HepG2 (cell line): ENCODE results near the gene ZSCAN21. TPM values are rescaled to one million over a fixed set of nuclear protein-coding genes. Genes with fewer than 3 reads are reported as not detected.

Experiments
- AKNA ChIP-seq: sonication (generic); formaldehyde crosslinking; IDR thresholded peaks from 2 replicates; pipeline ENCODE4 v1.4.0; 2020; ENCODE audit warnings: missing genetic modification reagents, borderline replicate concordance
- ARID5B ChIP-seq: IDR thresholded peaks from 2 replicates; pipeline ENCODE4 v1.4.0; 2020; ENCODE audit warnings: mild to moderate bottlenecking, missing genetic modification reagents
- ATF5 ChIP-seq: sonication (generic); formaldehyde crosslinking; IDR thresholded peaks from 2 replicates; pipeline ENCODE4 v1.4.0; 2020; ENCODE audit warnings: mild to moderate bottlenecking, low read depth, missing genetic modification reagents
- HNF4A ChIP-seq: sonication (generic); formaldehyde crosslinking; IDR thresholded peaks from 2 replicates; pipeline ENCODE4 v1.4.0; 2020; ENCODE audit warnings: missing genetic modification reagents
- POLR2G ChIP-seq: fragments of 200-400 bp; formaldehyde crosslinking; IDR thresholded peaks from 2 replicates; pipeline ENCODE4 v1.6.1; 2018; ENCODE audit warnings: mild to moderate bottlenecking, low read depth, low read length, moderate library complexity
- ZFYVE20 ChIP-seq: sonication (generic); formaldehyde crosslinking; IDR thresholded peaks from 2 replicates; pipeline ENCODE4 v1.8.0; 2023; ENCODE audit warnings: low read depth, mild to moderate bottlenecking, moderate library complexity, missing genetic modification reagents, borderline replicate concordance
- ZHX2 ChIP-seq, 2 experiments: sonication (generic) in 1 of 2; formaldehyde crosslinking in 1 of 2; IDR thresholded peaks; 2 replicates each; pipeline versions ENCODE4 v1.6.1 to v1.9.0; 2014 to 2022; ENCODE audit warnings: antibody characterized with exemption in 1 of 2, borderline replicate concordance in 1 of 2, inconsistent platforms in 1 of 2, low read depth in 1 of 2, missing genetic modification reagents in 1 of 2
- ZKSCAN8 ChIP-seq: IDR thresholded peaks from 2 replicates; pipeline ENCODE4 v1.6.1; 2016; ENCODE audit warnings: borderline replicate concordance, missing genetic modification reagents, missing compliant biosample characterization
- ZNF564 ChIP-seq: sonication (generic); formaldehyde crosslinking; IDR thresholded peaks from 2 replicates; pipeline ENCODE4 v1.8.1; 2023; ENCODE audit warnings: mild to moderate bottlenecking, missing genetic modification reagents
- ZNF616 ChIP-seq: sonication (generic); formaldehyde crosslinking; IDR thresholded peaks from 2 replicates; pipeline ENCODE4 v1.5.0; 2020; ENCODE audit warnings: low read depth, mild to moderate bottlenecking, missing genetic modification reagents
- polyA plus RNA-seq, 8 experiments: library from polyadenylated mRNA; depleted of rRNA in 3 of 8; stranded (reverse) in 7 of 8; unstranded in 1 of 8; fragments of >200 nt; fragmentation: Illumina TruSeq in 4 of 8; extraction: Trizol in 4 of 8; gene quantifications; 2 replicates each; pipeline versions ENCODE4 v1.2.1 to v1.2.3, GENCODE V29; 2011 to 2016; ENCODE audit warnings: low read depth in 4 of 8, missing spikeins in 1 of 8, mixed read lengths in 1 of 8; ENCODE audit not compliant: insufficient read depth in 1 of 8
- total RNA-seq, 5 experiments: library from RNA; depleted of rRNA; stranded (reverse); fragments of >200 nt; fragmentation: Illumina TruSeq; extraction: Trizol; gene quantifications; 2 replicates each; pipeline ENCODE4 v1.2.3, GENCODE V29; 2016; ENCODE audit warnings: low read depth in 1 of 5

The ZSCAN21 gene
- total and polyA plus RNA-seq, 2 of the 13 experiments (the other 11 are each of a cell fraction or from before 2014, with no cell fraction given): 7.0 to 10.0 TPM

DNA sequence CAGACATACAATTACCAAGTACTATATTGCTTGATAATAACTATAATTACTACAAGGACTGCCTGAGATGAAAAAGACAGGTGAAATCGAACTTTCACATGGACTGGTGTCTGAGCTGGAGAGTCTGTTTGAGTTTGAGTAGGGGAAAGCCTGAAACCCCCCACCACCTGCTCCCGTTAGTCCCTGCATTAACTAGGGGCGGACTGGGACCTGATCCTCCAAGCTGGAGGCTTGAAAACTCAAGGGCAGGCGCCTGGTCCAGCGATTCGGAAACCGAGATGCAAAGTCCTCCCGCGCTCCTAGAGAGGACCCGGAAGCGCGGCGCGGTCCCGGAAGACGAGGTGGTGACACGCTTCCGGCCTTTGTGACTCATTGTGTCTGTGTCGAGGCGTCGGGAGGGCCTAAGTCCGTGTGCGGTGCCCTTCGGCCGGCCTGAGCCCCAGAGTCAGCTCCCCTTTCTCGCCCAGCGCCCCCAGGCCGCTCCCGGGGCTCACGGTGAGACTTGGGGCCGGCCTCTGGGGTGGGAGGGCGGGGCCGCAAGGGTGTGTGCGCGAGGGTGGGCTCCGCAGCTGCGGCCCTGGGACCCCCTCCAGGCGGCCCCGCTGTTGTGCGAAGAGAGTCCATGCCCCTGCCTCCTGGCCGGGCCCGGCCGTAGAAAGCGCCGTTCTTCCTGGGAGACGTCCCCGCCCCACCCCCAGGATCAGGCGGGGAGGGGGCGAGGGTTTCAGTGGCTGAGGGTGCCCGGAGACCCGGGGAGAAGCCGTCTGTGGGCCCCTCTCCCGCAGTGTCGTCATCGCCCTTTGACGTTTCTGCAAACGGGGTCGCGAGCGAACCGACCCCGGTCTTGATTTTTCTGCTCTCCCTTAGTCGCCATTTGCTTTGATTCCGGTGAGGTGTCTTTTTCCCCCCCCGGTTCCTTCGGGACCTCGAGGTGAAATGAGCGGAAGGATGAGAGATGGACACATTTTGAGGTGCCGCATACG is 34.1 kb upstream of the ZSCAN21 start, which contains the start of gene ZKSCAN1 (continued):
- no peak; the same call in none of the 2 replicates for TF ChIP-seq ZHX2 (IDR thresholded peaks at IDR 0.05; ENCODE audit: low read depth)
- TF ChIP-seq ZHX2 (CRISPR knock-in tag; IDR thresholded peaks at IDR 0.05; ENCODE audit: borderline replicate concordance): no peak
- TF ChIP-seq ZNF564 (CRISPR knock-in tag): peak; percentile 67; the same call in 1 of the 2 replicates
- no peak for TF ChIP-seq ATF5
- no peak for TF ChIP-seq ZFYVE20 (CRISPR knock-in tag)
- peak; percentile 90 for TF ChIP-seq POLR2G
- TF ChIP-seq AKNA: peak; percentile 16; the same call in 1 of the 2 replicates
- TF ChIP-seq HNF4A (CRISPR knock-in tag): peak; percentile 60
- no peak; the same call in 1 of the 2 replicates for TF ChIP-seq ZNF616 (CRISPR knock-in tag)
- no peak for TF ChIP-seq ZKSCAN8 (CRISPR knock-in tag)
- TF ChIP-seq ARID5B (CRISPR knock-in tag): peak; percentile 21; the same call in 1 of the 2 replicates
